MCF 10A (cell line): Measurements from ENCODE around the gene SMIM38. TPM values are rescaled to one million over a fixed set of nuclear protein-coding genes. Genes with fewer than 3 reads are reported as not detected.
A peak's percentile ranks its signal among the peaks of the same experiment; 100 is the strongest.
"Not testable (repeated sequence)": the region's sequence is repeated elsewhere in the genome, so short reads cannot be mapped to it uniquely, and the experiment has no call there.

Source experiments
- BruUV-seq: library from RNA; stranded (reverse); fragments of 400-500 nt; replicated peaks from 2 replicates; lab custom pipeline; 2021; lab: Mats Ljungman, UMichigan
- CTCF ChIA-PET: fragments of 300-600 bp; sonication (Branson Sonifier 250); formaldehyde crosslinking; extraction: SDS; loops from one replicate; lab custom pipeline; 2021; ENCODE audit warnings: antibody characterized with exemption, inconsistent platforms; lab: Yijun Ruan, JAX
- POLR2A ChIA-PET: fragments of 300-600, 350-650 bp; sonication (Branson Sonifier 250); formaldehyde crosslinking; extraction: SDS; loops from one replicate; lab custom pipeline; 2020; ENCODE audit warnings: antibody characterized with exemption, inconsistent platforms; lab: Yijun Ruan, JAX
- DNase-seq: peaks from one replicate; pipeline ENCODE4 v3.0.0-alpha.2; 2018; ENCODE audit not compliant: unreplicated experiment
- H3K27ac Mint-ChIP-seq: one replicate; pipeline ENCODE4 v1.8.0; 2022; ENCODE audit warnings: mild to moderate bottlenecking, low read depth, mixed read lengths; ENCODE audit not compliant: unreplicated experiment
- H3K27me3 Mint-ChIP-seq: one replicate; pipeline ENCODE4 v1.8.0; 2022; ENCODE audit warnings: mixed read lengths; ENCODE audit not compliant: insufficient read depth, unreplicated experiment
- H3K36me3 Mint-ChIP-seq: one replicate; pipeline ENCODE4 v1.8.0; 2022; ENCODE audit warnings: mild to moderate bottlenecking, moderate library complexity, mixed read lengths; ENCODE audit not compliant: insufficient read depth, unreplicated experiment
- H3K4me1 Mint-ChIP-seq: one replicate; pipeline ENCODE4 v1.8.0; 2022; ENCODE audit warnings: mixed read lengths; ENCODE audit not compliant: insufficient read depth, unreplicated experiment
- H3K4me3 Mint-ChIP-seq: one replicate; pipeline ENCODE4 v1.8.0; 2022; ENCODE audit warnings: mild to moderate bottlenecking, moderate library complexity, mixed read lengths; ENCODE audit not compliant: unreplicated experiment
- H3K9me3 Mint-ChIP-seq: one replicate; pipeline ENCODE4 v1.8.0; 2022; ENCODE audit warnings: mixed read lengths; ENCODE audit not compliant: unreplicated experiment
- intact Hi-C: fragments of 100-400 bp; cut with micrococcal nuclease; formaldehyde crosslinking; loops from 2 replicates; pipeline ENCODE4 v1.14.1; 2022
- total RNA-seq: library from RNA; stranded (reverse); gene quantifications from 2 replicates; pipeline ENCODE4 v1.2.3, GENCODE V29; 2022
- TF ChIP-seq, protein P1 (sequence below): fragments of 200-600 bp; IDR thresholded peaks from one replicate; pipeline ENCODE4 v1.8.0; 2022; ENCODE audit warnings: antibody characterized with exemption, mild to moderate bottlenecking; ENCODE audit not compliant: unreplicated experiment

Gene SMIM38
- total RNA-seq, 1 experiment from 2014 or later = not detected

DNA sequence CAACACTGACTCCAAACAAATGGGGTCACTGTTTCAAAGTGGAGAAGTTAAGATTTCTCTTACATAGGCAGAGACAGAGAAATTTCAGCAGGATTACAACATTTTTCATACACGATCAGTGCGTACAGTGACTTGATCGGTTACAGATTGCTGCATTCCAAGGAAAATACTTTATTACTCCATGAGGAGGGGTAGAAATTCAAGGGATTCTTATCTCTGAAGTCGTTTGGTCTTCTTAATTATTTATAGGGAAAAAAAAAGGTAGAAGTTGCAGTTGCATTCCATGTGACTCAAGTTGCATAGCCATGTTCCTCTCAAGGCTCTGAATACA is 10.7 kb upstream of the SMIM38 start:
- Mint-ChIP-seq H3K27me3 (no peaks in the 10 kb centered on the region), H3K27ac (peak overlapping the region; percentile 33), H3K4me1 (peaks cover 33% of the 10 kb centered on the region), H3K36me3 (no peaks in the 10 kb centered on the region), H3K4me3 (no peak overlapping the region), H3K9me3 (peaks cover 15% of the 10 kb centered on the region)
- BruUV-seq = no TSS peak
- TF ChIP-seq, protein P1, sequence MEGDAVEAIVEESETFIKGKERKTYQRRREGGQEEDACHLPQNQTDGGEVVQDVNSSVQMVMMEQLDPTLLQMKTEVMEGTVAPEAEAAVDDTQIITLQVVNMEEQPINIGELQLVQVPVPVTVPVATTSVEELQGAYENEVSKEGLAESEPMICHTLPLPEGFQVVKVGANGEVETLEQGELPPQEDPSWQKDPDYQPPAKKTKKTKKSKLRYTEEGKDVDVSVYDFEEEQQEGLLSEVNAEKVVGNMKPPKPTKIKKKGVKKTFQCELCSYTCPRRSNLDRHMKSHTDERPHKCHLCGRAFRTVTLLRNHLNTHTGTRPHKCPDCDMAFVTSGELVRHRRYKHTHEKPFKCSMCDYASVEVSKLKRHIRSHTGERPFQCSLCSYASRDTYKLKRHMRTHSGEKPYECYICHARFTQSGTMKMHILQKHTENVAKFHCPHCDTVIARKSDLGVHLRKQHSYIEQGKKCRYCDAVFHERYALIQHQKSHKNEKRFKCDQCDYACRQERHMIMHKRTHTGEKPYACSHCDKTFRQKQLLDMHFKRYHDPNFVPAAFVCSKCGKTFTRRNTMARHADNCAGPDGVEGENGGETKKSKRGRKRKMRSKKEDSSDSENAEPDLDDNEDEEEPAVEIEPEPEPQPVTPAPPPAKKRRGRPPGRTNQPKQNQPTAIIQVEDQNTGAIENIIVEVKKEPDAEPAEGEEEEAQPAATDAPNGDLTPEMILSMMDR = no peak
- CTCF ChIA-PET = interaction anchor here (0.8 to 2.1 kb wide), 4 partner anchors 13 to 498 kb away, joined by 3 to 11 read pairs (median 4); no protein-coding TSS in a partner anchor
- intact Hi-C loops = no loop called here
- DNase-seq = no peak
- POLR2A ChIA-PET = interaction anchor here (0.9 to 1.2 kb wide), 2 partner anchors 13 to 129 kb away, joined by 3 read pairs; no protein-coding TSS in a partner anchor

DNA sequence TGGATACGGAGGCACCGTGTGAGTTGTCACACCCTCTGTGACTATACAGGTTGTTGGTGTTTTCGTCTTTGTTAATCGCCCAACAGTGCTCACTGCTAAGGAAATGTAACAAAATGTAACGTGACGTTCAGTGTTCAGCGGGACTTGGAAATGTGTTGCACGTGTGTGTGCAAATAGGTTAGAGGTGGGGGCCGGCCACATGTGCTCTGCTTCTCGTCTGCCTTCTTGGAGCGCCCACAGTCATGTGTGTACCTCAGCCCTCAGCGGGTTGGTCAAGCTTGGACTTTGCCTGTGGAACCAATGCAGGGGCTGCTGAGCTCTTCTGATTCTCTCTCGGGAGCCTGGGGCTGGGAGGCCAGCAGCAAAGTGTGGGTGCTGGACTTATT is 7.4 kb upstream of the SMIM38 start:
- CTCF ChIA-PET = interaction anchor here (1.8 kb wide), 1 partner anchor 17 kb away, joined by 5 read pairs; no protein-coding TSS in a partner anchor
- intact Hi-C loops = no loop called here
- POLR2A ChIA-PET = no interaction called here
- no peaks in the 10 kb centered on the region for H3K27me3 Mint-ChIP-seq
- no peak overlapping the region for H3K27ac Mint-ChIP-seq
- peaks cover 19% of the 10 kb centered on the region for H3K4me1 Mint-ChIP-seq
- BruUV-seq = no TSS peak
- H3K4me3 Mint-ChIP-seq = no peak overlapping the region
- DNase-seq = no peak
- no peaks in the 10 kb centered on the region for H3K36me3 Mint-ChIP-seq
- TF ChIP-seq, protein P1 = no peak
- H3K9me3 Mint-ChIP-seq = peaks cover 25% of the 10 kb centered on the region

DNA sequence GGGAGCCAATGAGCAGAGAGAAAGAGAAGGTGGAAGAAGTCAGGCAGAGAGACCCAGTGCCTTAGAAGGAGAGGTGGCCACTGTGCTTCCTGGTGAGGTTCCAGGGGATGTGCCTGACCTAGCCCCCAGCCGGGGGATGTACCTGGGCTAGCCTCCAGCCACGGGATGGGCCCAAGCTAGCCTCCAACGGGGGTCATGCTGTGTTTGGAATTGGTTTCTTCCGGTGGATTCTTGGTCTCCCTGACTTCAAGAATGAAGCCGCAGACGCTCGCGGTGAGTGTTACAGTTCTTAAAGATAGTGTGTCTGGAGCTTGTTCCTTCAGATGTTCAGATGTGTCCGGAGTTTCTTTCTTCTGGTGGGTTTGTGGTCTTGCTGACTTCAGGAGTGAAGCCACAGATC is 6.9 kb upstream of the SMIM38 start:
- Mint-ChIP-seq H3K9me3 (peaks cover 25% of the 10 kb centered on the region), H3K36me3 (no peaks in the 10 kb centered on the region), H3K27me3 (no peaks in the 10 kb centered on the region), H3K4me1 (peaks cover 19% of the 10 kb centered on the region), H3K4me3 (no peak overlapping the region), H3K27ac (no peak overlapping the region)
- TF ChIP-seq, protein P1 = no peak
- ChIA-PET POLR2A (no interaction called here), CTCF (interaction anchor here (0.6 to 1.8 kb wide), 2 partner anchors 17 to 381 kb away, joined by 3 to 5 read pairs; no protein-coding TSS in a partner anchor)
- intact Hi-C loops = no loop called here
- no TSS peak for BruUV-seq
- DNase-seq = no peak

DNA sequence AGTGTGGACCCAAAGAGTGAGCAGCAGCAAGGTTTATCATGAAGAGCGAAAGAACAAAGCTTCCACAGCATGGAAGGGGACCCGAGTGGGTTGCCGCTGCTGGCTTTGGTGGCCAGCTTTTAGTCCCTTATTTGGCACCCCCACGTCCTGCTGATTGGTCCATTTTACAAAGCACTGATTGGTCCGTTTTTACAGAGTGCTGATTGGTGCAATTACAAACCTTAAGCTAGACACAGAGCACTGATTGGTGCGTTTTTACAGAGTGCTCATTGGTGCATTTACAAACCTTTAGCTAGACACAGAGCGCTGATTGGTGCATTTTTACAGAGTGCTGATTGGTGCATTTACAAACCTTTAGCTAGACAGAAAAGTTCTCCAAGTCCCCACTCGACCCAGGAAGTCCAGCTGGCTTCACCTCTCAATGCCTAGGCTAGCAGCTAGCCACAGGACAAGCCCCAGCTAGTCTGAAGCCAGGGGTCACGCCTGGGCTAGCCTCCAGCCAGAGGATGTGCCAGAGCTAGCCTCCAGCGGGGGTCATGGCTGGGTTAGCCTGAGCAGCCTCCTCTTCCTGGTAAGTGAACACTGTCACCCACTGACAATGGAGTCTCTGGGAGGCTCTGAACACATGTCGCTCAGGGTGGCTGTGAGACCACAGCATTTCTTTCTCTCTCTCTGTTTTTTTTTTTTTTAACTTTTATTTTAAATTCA is 6.2 kb upstream of the SMIM38 start:
- intact Hi-C loops, BruUV-seq, H3K36me3 Mint-ChIP-seq, H3K27ac Mint-ChIP-seq, POLR2A ChIA-PET, H3K4me3 Mint-ChIP-seq, DNase-seq, H3K27me3 Mint-ChIP-seq: not testable (repeated sequence)
- CTCF ChIA-PET = interaction anchor here (0.6 to 1.8 kb wide), 2 partner anchors 18 to 381 kb away, joined by 3 to 5 read pairs; no protein-coding TSS in a partner anchor
- Mint-ChIP-seq H3K4me1 (peaks cover 12% of the 10 kb centered on the region), H3K9me3 (peaks cover 25% of the 10 kb centered on the region)
